ENCODE results near the gene HTT-AS.

DNA sequence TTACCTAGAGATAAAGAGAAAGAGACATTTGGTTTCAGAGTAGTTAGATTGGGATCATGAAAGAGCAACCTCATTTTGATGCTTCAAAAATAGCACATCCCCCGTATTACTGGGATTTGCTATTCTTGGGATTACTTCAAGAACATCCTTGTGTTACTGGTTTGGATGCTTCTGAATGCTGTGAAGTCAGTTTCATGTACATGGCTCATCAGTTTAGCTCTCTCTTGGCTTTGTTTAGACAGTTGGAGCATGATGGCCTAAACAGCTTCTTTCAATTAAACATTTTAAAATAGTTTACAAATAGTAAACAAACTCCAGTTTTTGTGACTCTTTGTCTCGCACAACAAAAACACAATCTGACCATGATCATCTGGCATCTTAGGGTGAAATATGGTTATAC is 24.0 kb upstream of the HTT-AS start:
- no peak for TF ChIP-seq POLR2AphosphoS5 (IDR thresholded peaks at IDR 0.05; ENCODE audit: borderline replicate concordance, low read depth, low read length)
- no peak for TF ChIP-seq EZH2 (IDR thresholded peaks at IDR 0.05)
- TF ChIP-seq FOXP2 (optimal IDR thresholded peaks at IDR 0.05; ENCODE audit: control extremely low read depth, extremely low read length, insufficient read depth), result no peak

Measured in SK-N-MC (cell line).